Breast epithelium (tissue), 4 donors: ENCODE data around the gene THRA. TPM values are rescaled to one million over a fixed set of nuclear protein-coding genes. Genes with fewer than 3 reads are reported as not detected.

ENCODE experiments used
- DNase-seq, 2 donors: peaks; one replicate each; pipeline ENCODE4 v3.0.0-alpha.2; 2019; ENCODE audit warnings: low spot score in 2 of 2
- H3K27ac ChIP-seq, 2 donors: fragments of 200-600 bp; sonication (generic) in 1 of 2; one replicate each; pipeline ENCODE4 v1.5.1; 2016 to 2019; ENCODE audit warnings: mild to moderate bottlenecking in 1 of 2
- H3K27me3 ChIP-seq, 2 donors: fragments of 200-600 bp; sonication (generic) in 1 of 2; one replicate each; pipeline versions ENCODE4 v1.5.1 to v1.6.0; 2017 to 2019; ENCODE audit warnings: control low read depth in 1 of 2, mild to moderate bottlenecking in 1 of 2
- H3K36me3 ChIP-seq: fragments of 200-600 bp; one replicate; pipeline ENCODE4 v1.5.1; 2019
- H3K4me1 ChIP-seq, 2 donors: fragments of 200-600 bp; sonication (generic); one replicate each; pipeline ENCODE4 v1.5.1; 2016 to 2019; ENCODE audit warnings: control low read depth in 1 of 2
- H3K4me3 ChIP-seq, 3 donors: fragments of 200-600 bp; sonication (generic); 1 replicate in 2 of 3; 2 replicates in 1 of 3; pipeline ENCODE4 v1.5.1; 2016 to 2019; ENCODE audit warnings: mild to moderate bottlenecking in 3 of 3, moderate library complexity in 2 of 3
- H3K9me3 ChIP-seq, 2 donors: fragments of 200-600 bp; sonication (generic) in 1 of 2; one replicate each; pipeline ENCODE4 v1.5.1; 2016 to 2019; ENCODE audit warnings: control low read depth in 1 of 2
- CTCF ChIP-seq, 3 donors: fragments of 450-650 bp; IDR thresholded peaks; one replicate each; pipeline ENCODE4 v1.5.1; 2016 to 2017; ENCODE audit warnings: antibody characterized with exemption in 3 of 3, mild to moderate bottlenecking in 3 of 3, moderate library complexity in 3 of 3
- POLR2A ChIP-seq: fragments of 450-650 bp; IDR thresholded peaks from one replicate; pipeline ENCODE4 v1.6.1; 2016; ENCODE audit warnings: antibody characterized with exemption, mild to moderate bottlenecking, moderate library complexity
- POLR2AphosphoS5 ChIP-seq, 3 donors: sonication (generic); formaldehyde crosslinking; IDR thresholded peaks; one replicate each; pipeline ENCODE4 v1.6.1; 2017; ENCODE audit warnings: antibody characterized with exemption in 3 of 3
- intact Hi-C: fragments of 100-400 bp; cut with DNase I; formaldehyde crosslinking; loops from one replicate; pipeline ENCODE4 v1.15.1; 2023; ENCODE audit warnings: low total_unique reads
- total RNA-seq, 3 donors: library from RNA; depleted of rRNA; stranded (reverse); fragments of >200 nt; gene quantifications; one replicate each; pipeline ENCODE4 v1.1.0, GENCODE V29; 2016

The THRA gene
- total RNA-seq, 3 donors from 2014 or later = 41.6 to 61.0 (median 48.1) TPM

- Histone ChIP-seq H3K9me3 (no peaks in the 10 kb centered on the region), H3K36me3 (peaks cover 5% of the 10 kb centered on the region), H3K27me3 (no peaks in the 10 kb centered on the region), H3K27ac (peak overlapping the region; percentile 95 to 99), H3K4me1 (peaks cover 5 to 9% of the 10 kb centered on the region in 2 donors), H3K4me3 (no peak overlapping the region)
- TF ChIP-seq POLR2AphosphoS5 (IDR thresholded peaks at IDR 0.05) = no peak
- TF ChIP-seq POLR2A = no peak
- no peak for TF ChIP-seq CTCF (IDR thresholded peaks at IDR 0.05)
- no peak for DNase-seq
- intact Hi-C loops = no loop called here
Observed at GRCh38 chr17:40090237-40091119, 27.7 kb downstream of the THRA start.

GRCh38 chr17:40091691-40092397, 29.1 kb downstream of the THRA start:
- peaks cover 13 to 18% of the 10 kb centered on the region in 2 donors for H3K4me1 ChIP-seq
- no peaks in the 10 kb centered on the region for H3K9me3 ChIP-seq
- peaks cover 5% of the 10 kb centered on the region for H3K36me3 ChIP-seq
- peak overlapping the region; percentile 95 to 99 for H3K27ac ChIP-seq
- intact Hi-C loops = no loop called here
- H3K27me3 ChIP-seq = no peaks in the 10 kb centered on the region
- no peak overlapping the region for H3K4me3 ChIP-seq
- TF ChIP-seq POLR2A (no peak), CTCF (IDR thresholded peaks at IDR 0.05) (no peak)
- DNase-seq = peak in 1 of 2 donors; percentile 44

DNA sequence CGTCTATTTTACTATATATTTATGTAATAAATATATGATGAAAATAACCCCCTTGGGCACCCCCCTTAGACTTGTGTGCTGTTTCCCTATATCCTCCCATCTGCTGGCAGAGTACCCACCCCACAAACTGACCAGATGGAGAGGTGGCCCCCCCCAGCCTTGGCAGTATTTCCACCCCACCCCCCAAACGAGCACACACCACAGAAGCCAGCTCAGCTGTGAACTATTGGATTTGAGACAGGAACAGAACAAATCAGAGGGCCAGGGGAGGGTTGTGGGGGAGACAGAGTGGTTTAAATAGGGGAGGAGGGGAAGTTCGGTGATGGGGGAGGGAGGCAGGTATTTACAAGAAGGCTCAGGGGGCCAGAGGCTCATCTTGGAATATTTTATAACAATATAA, 29.8 kb downstream of the THRA start:
- Histone ChIP-seq H3K27ac (peak overlapping the region; percentile 95 to 99), H3K36me3 (peaks cover 5% of the 10 kb centered on the region), H3K27me3 (no peaks in the 10 kb centered on the region), H3K4me1 (peaks cover 19 to 26% of the 10 kb centered on the region in 2 donors), H3K9me3 (no peaks in the 10 kb centered on the region), H3K4me3 (peak overlapping the region in 1 of 3 donors; percentile 19)
- no peak for TF ChIP-seq POLR2AphosphoS5 (IDR thresholded peaks at IDR 0.05)
- no peak for TF ChIP-seq POLR2A
- no peak for TF ChIP-seq CTCF (IDR thresholded peaks at IDR 0.05)
- intact Hi-C loops = no loop called here
- DNase-seq = no peak

- Histone ChIP-seq H3K4me1 (peaks cover 23 to 31% of the 10 kb centered on the region in 2 donors), H3K27me3 (no peaks in the 10 kb centered on the region), H3K27ac (peak overlapping the region; percentile 95 to 99), H3K36me3 (peaks cover 4% of the 10 kb centered on the region), H3K9me3 (no peaks in the 10 kb centered on the region), H3K4me3 (peak overlapping the region in 2 of 3 donors; percentile 11 to 19)
- DNase-seq = no peak
- TF ChIP-seq POLR2AphosphoS5 (IDR thresholded peaks at IDR 0.05) = peak in 1 of 3 donors; percentile 13
- TF ChIP-seq POLR2A = no peak
- no peak for TF ChIP-seq CTCF (IDR thresholded peaks at IDR 0.05)
- intact Hi-C loops = no loop called here
Observed at GRCh38 chr17:40093005-40093579, 30.3 kb downstream of the THRA start.
